Sigmoid colon (tissue), 7 donors: ENCODE measurements around the gene SP2. TPM values are rescaled to one million over a fixed set of nuclear protein-coding genes. Genes with fewer than 3 reads are reported as not detected.
"Not testable (repeated sequence)": the region's sequence is repeated elsewhere in the genome, so short reads cannot be mapped to it uniquely, and the experiment has no call there.

Source experiments
- DNase-seq: peaks from one replicate; pipeline ENCODE4 v3.0.0-alpha.2; 2019
- H3K27ac ChIP-seq, 4 donors: fragments of 200-600 bp; sonication (generic); one replicate each; pipeline ENCODE4 v1.5.1; 2016 to 2019; ENCODE audit warnings: mild to moderate bottlenecking in 1 of 4
- H3K27me3 ChIP-seq, 3 donors: fragments of 200-600 bp; sonication (generic); one replicate each; pipeline ENCODE4 v1.5.1; 2019; ENCODE audit warnings: mild to moderate bottlenecking in 1 of 3
- H3K36me3 ChIP-seq, 4 donors: fragments of 200-600 bp; sonication (generic); one replicate each; pipeline ENCODE4 v1.5.1; 2016 to 2019
- H3K4me1 ChIP-seq, 4 donors: fragments of 200-600 bp; sonication (generic); one replicate each; pipeline ENCODE4 v1.5.1; 2017 to 2019
- H3K4me3 ChIP-seq, 4 donors: fragments of 200-600 bp; sonication (generic); one replicate each; pipeline ENCODE4 v1.5.1; 2017 to 2019; ENCODE audit warnings: mild to moderate bottlenecking in 2 of 4, moderate library complexity in 1 of 4
- H3K9me3 ChIP-seq, 4 donors: fragments of 200-600 bp in 3 of 4; sonication (generic) in 3 of 4; one replicate each; pipeline versions ENCODE4 v1.5.1 to v1.6.1; 2013 to 2019
- EP300 ChIP-seq, 4 donors: sonication (generic); formaldehyde crosslinking; IDR thresholded peaks; one replicate each; pipeline ENCODE4 v1.6.1; 2017; ENCODE audit warnings: antibody characterized with exemption in 4 of 4
- POLR2A ChIP-seq, 2 donors: fragments of 450-650 bp; IDR thresholded peaks; one replicate each; pipeline ENCODE4 v1.6.1; 2016; ENCODE audit warnings: antibody characterized with exemption in 2 of 2, mild to moderate bottlenecking in 2 of 2, moderate library complexity in 2 of 2
- POLR2AphosphoS5 ChIP-seq, 4 donors: sonication (generic); formaldehyde crosslinking; IDR thresholded peaks; one replicate each; pipeline ENCODE4 v1.6.1; 2017; ENCODE audit warnings: antibody characterized with exemption in 4 of 4
- WGBS, 2 donors: extraction: QIAGEN DNeasy Blood & Tissue Kit; methylation state at CpG; one replicate each; pipeline ENCODE4 v1.1.7; 2013; 5-methylcytosine and 5-hydroxymethylcytosine counted together
- intact Hi-C: fragments of 100-400 bp; cut with DNase I; formaldehyde crosslinking; loops from one replicate; pipeline ENCODE4 v1.15.1; 2023
- polyA plus RNA-seq, 3 donors: library from polyadenylated mRNA; stranded (reverse); fragments of 200-250 nt; gene quantifications; one replicate each; pipeline ENCODE4 v1.2.3, GENCODE V29; 2013
- total RNA-seq, 4 donors: library from RNA; depleted of rRNA; stranded (reverse); fragments of >200 nt; gene quantifications; one replicate each; pipeline ENCODE4 v1.1.0, GENCODE V29; 2016
- TF ChIP-seq, protein P1 (sequence below), 4 experiments: fragments of 450-650 bp in 3 of 4; fragments of 200-600 bp in 1 of 4; IDR thresholded peaks; one replicate each; pipeline ENCODE4 v1.5.1; 2016 to 2019; ENCODE audit warnings: antibody characterized with exemption in 4 of 4, mild to moderate bottlenecking in 3 of 4, moderate library complexity in 2 of 4
- donor health status: healthy with polysubstance abuse.
- donor health status: Bipolar disorder and iron deficiency.
- donor health status: healthy.

SP2 gene
- total and polyA plus RNA-seq, 7 donors, result 3.0 to 19.2 (median 8.3) TPM

DNA sequence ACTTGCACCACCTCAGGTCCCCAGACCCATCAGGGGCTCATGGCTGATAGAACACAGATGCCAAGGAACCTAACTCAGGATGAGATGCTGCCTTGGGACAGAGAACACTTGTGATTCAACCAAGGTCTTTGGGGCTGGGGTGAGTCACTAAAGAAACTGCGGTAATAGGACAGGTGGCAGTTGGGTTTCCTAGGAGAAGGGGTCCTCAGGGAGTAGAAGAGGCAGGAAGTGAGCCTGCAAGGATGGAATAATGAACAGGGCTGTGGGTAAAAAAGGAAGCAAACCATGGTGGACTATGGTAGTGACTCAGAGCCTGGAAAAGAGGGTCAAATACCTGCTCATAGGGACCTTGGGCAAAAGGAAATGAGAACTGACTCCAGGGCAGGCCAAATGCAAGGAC is 38.8 kb downstream of the SP2 start:
- TF ChIP-seq, protein P1, sequence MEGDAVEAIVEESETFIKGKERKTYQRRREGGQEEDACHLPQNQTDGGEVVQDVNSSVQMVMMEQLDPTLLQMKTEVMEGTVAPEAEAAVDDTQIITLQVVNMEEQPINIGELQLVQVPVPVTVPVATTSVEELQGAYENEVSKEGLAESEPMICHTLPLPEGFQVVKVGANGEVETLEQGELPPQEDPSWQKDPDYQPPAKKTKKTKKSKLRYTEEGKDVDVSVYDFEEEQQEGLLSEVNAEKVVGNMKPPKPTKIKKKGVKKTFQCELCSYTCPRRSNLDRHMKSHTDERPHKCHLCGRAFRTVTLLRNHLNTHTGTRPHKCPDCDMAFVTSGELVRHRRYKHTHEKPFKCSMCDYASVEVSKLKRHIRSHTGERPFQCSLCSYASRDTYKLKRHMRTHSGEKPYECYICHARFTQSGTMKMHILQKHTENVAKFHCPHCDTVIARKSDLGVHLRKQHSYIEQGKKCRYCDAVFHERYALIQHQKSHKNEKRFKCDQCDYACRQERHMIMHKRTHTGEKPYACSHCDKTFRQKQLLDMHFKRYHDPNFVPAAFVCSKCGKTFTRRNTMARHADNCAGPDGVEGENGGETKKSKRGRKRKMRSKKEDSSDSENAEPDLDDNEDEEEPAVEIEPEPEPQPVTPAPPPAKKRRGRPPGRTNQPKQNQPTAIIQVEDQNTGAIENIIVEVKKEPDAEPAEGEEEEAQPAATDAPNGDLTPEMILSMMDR (IDR thresholded peaks at IDR 0.05), result no peak
- TF ChIP-seq POLR2A (IDR thresholded peaks at IDR 0.05), result no peak
- no peak for TF ChIP-seq EP300 (IDR thresholded peaks at IDR 0.05)
- TF ChIP-seq POLR2AphosphoS5 (IDR thresholded peaks at IDR 0.05), result no peak

DNA sequence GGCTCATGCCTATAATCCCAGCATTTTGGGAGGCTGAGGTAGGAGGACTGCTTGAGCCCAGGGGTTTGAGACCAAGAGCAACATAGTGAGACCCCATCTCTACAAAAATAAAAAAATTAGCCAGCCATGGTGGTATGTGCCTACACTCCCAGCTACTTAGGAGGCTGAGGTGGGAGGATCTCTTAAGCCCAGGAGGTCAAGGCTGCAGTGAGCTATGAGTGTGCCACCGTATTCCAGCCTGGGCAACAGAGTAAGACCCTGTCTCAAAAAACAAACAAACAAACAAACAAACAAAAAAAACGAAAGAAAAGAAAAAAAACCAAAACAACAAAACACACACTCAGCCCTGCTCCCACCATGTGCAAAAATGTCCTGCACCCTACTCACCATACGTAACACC is 39.4 kb downstream of the SP2 start:
- H3K4me3 ChIP-seq, H3K9me3 ChIP-seq: not testable (repeated sequence)

More for the DNA sequence above, 38.8 kb downstream of the SP2 start:
- no peak overlapping the region for H3K27ac ChIP-seq
- no peak for DNase-seq
- H3K9me3 ChIP-seq, result no peaks in the 10 kb centered on the region
- no peaks in the 10 kb centered on the region for H3K27me3 ChIP-seq
- no peak overlapping the region for H3K4me3 ChIP-seq
- H3K36me3 ChIP-seq, result peaks cover 0 to 12% (median 0%) of the 10 kb centered on the region in 4 donors
- intact Hi-C loops, result no loop called here
- no peaks in the 10 kb centered on the region for H3K4me1 ChIP-seq
- 91 to 97% methylated on average over 1 of the region's 1 CpG for WGBS, 2 donors

DNA sequence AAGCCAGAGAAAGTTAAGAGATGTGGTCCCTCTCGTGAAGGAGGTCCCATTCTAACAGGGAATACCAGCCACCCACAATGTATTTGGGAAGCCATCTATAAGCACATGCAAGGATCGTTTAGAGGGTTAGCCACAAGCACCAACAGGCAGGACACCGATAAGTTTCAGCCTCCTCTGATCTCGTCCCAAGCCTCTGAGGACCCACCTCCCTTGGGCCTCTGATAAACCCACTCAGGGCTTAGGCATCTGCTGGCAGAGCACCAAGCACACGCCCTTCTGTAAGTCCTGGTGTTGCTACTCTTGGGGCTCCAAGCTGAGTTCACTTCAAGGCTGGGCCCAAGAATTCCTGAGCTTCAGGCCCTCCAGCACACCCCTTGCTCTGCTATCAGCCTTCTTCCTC is 39.9 kb downstream of the SP2 start:
- H3K27me3 ChIP-seq, result no peaks in the 10 kb centered on the region
- H3K36me3 ChIP-seq, result peaks cover 0 to 6% (median 0%) of the 10 kb centered on the region in 4 donors
- H3K4me3 ChIP-seq, result no peak overlapping the region
- intact Hi-C loops, result no loop called here
- H3K4me1 ChIP-seq, result peaks cover 0 to 8% (median 6%) of the 10 kb centered on the region in 4 donors
- 81 to 84% methylated on average over 5 of the region's 5 CpGs for whole genome bisulfite sequencing, 2 donors
- H3K9me3 ChIP-seq, result no peaks in the 10 kb centered on the region
- no peak overlapping the region for H3K27ac ChIP-seq
- no peak for TF ChIP-seq EP300 (IDR thresholded peaks at IDR 0.05)
- TF ChIP-seq POLR2A (IDR thresholded peaks at IDR 0.05), result no peak
- no peak for DNase-seq

More for the DNA sequence above, 39.4 kb downstream of the SP2 start:
- 72 to 85% methylated on average over 3 of the region's 3 CpGs for WGBS, 2 donors
- H3K36me3 ChIP-seq, H3K27me3 ChIP-seq, H3K4me1 ChIP-seq, H3K27ac ChIP-seq, DNase-seq, intact Hi-C loops: not testable (repeated sequence)

DNA sequence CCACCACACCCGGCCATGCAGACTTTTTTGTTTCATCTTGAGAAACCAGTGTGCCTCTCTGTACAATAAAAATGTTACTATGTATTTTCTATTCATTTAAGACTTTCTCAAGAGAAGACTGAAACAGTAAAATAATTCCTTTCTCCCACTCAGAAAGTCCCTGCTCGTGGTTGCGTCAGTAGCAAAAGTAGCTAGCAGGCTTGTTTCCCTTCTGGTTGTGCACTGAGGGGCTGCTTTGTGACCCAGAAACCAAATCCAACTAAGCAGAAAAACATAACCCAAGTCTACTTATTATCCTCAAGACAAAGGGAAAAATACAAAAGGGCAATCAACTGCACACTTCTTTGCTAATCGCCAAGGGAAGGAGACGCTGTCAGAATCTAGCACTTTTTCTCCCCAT is 41.9 kb downstream of the SP2 start:
- Histone ChIP-seq H3K27me3 (no peaks in the 10 kb centered on the region), H3K9me3 (no peaks in the 10 kb centered on the region), H3K4me3 (no peak overlapping the region), H3K27ac (no peak overlapping the region), H3K36me3 (peaks cover 0 to 4% (median 0%) of the 10 kb centered on the region in 4 donors), H3K4me1 (peaks cover 0 to 24% (median 17%) of the 10 kb centered on the region in 4 donors)
- TF ChIP-seq EP300 (IDR thresholded peaks at IDR 0.05) (no peak), POLR2A (IDR thresholded peaks at IDR 0.05) (no peak), POLR2AphosphoS5 (IDR thresholded peaks at IDR 0.05) (no peak)
- TF ChIP-seq, protein P1 (IDR thresholded peaks at IDR 0.05), result no peak
- DNase-seq, result no peak
- intact Hi-C loops, result no loop called here
- 80 to 89% methylated on average over 5 of the region's 5 CpGs for WGBS, 2 donors

DNA sequence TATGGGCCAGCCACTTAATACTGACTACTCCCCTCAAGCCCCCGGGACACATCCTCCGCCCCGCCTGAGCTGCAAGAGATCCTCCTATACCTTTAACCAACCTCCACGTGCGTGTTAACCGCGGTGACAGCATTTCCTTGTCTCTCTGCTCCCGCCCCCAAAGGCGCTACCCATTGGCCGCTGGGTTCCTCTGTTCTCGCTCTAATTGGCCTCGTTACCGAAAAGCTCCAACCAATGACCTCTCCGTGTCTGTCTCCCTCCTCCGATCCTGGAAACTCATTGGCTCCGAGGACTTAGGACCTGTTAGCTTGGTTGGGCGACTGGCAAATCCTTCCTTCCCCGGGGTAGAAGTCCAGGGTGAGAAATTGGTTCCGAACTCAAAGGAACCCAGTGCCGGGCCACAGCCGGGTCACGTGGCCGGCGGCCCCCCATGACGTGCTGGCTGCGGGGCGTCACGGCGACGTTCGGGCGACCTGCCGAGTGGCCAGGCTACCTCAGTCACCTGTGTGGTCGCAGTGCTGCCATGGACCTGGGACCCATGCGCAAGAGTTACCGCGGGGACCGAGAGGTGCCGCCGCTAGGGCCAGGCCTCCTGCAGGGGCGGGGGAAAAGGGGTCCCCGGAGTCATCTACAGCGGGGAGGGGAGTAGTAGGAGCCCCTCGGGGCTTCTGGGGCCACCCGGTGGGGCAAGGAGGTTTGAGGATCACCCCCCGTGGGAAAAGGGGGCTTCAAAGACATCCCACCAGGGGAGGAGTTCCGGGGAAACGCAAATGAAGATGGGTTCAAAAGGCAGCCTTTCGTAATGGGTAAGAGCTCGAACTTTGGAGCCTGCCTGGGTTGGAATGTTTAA is 45.4 kb downstream of the SP2 start, which contains the start of gene PNPO:
TSS of gene PNPO (plus strand) at position 326 of the 850 bp plus-strand sequence. CDS start at position 431, 105 bp downstream.
- Histone ChIP-seq H3K36me3 (peaks cover 0 to 22% (median 7%) of the 10 kb centered on the region in 4 donors), H3K4me3 (peak within 1 kb of the TSS; percentile 53 to 92 (median 77)), H3K4me1 (peaks cover 0 to 26% (median 17%) of the 10 kb centered on the region in 4 donors), H3K27ac (peak within 1 kb of the TSS; percentile 79 to 86 (median 82)), H3K27me3 (no peaks in the 10 kb centered on the region), H3K9me3 (no peaks in the 10 kb centered on the region)
- WGBS, 2 donors, result 1 to 5% methylated on average over 50 of the region's 50 CpGs
- intact Hi-C loops, result loop anchor here (2.0 kb wide), 2 partner anchors 29 to 45 kb away; partner anchors contain the start of genes CDK5RAP3 and SP2
- TF ChIP-seq, protein P1 (IDR thresholded peaks at IDR 0.05), result peak in 1 of 4 experiments; percentile 33
- TF ChIP-seq POLR2A (IDR thresholded peaks at IDR 0.05) (peak in 1 of 2 donors; percentile 38), POLR2AphosphoS5 (IDR thresholded peaks at IDR 0.05) (peak in 3 of 4 donors; percentile 62 to 71 (median 67)), EP300 (IDR thresholded peaks at IDR 0.05) (no peak)
- peak; percentile 98 for DNase-seq
